ENCODE results near the gene GPC6. TPM values are rescaled to one million over a fixed set of nuclear protein-coding genes. Genes with fewer than 3 reads are reported as not detected.

Gene GPC6
- total RNA-seq, 1 experiment from 2014 or later, result not detected

DNA sequence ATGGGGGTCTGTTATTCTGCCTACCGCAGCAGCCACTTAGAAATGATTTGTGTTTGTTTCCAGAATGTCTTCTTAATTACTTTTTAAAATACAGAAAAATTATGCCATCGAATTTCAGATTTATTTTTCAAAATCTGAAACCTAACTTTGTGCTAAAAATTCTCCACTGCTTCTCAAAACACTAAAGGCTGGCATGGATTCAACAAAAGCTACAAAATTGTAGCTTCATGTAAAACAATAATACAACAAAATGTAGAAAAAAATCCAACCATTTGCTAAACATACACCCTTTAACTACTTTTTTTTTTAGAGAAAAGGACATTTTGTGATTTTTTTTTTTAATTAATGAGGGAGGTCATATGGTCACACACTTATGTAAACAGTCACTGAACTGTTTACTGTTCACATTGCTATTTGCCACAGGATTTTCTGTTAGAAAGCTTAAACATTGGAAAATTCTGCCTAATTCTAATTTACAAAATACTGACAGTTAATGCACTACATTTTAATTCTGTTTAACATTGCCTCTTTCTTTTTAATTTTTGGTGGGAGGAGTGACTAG, 646.3 kb downstream of the GPC6 start:
- Mint-ChIP-seq H3K36me3 (ENCODE audit: insufficient read depth, unreplicated experiment) (no peaks in the 10 kb centered on the region), H3K4me1 (ENCODE audit: low read depth, unreplicated experiment) (no peaks in the 10 kb centered on the region), H3K9me3 (ENCODE audit: low read depth, unreplicated experiment) (peaks cover 3% of the 10 kb centered on the region), H3K4me3 (ENCODE audit: low read depth, unreplicated experiment) (no peak overlapping the region), H3K27ac (ENCODE audit: unreplicated experiment) (no peak overlapping the region), H3K27me3 (ENCODE audit: unreplicated experiment) (no peaks in the 10 kb centered on the region)
- DNase-seq, result no peak
- no TSS peak for BruUV-seq (replicated peaks)
- TF ChIP-seq, protein P1, sequence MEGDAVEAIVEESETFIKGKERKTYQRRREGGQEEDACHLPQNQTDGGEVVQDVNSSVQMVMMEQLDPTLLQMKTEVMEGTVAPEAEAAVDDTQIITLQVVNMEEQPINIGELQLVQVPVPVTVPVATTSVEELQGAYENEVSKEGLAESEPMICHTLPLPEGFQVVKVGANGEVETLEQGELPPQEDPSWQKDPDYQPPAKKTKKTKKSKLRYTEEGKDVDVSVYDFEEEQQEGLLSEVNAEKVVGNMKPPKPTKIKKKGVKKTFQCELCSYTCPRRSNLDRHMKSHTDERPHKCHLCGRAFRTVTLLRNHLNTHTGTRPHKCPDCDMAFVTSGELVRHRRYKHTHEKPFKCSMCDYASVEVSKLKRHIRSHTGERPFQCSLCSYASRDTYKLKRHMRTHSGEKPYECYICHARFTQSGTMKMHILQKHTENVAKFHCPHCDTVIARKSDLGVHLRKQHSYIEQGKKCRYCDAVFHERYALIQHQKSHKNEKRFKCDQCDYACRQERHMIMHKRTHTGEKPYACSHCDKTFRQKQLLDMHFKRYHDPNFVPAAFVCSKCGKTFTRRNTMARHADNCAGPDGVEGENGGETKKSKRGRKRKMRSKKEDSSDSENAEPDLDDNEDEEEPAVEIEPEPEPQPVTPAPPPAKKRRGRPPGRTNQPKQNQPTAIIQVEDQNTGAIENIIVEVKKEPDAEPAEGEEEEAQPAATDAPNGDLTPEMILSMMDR (IDR thresholded peaks at IDR 0.05; ENCODE audit: unreplicated experiment), result no peak
- intact Hi-C loops (cut with micrococcal nuclease; ENCODE audit: unreplicated experiment), result no loop called here
- CTCF ChIA-PET, result no interaction called here

DNA sequence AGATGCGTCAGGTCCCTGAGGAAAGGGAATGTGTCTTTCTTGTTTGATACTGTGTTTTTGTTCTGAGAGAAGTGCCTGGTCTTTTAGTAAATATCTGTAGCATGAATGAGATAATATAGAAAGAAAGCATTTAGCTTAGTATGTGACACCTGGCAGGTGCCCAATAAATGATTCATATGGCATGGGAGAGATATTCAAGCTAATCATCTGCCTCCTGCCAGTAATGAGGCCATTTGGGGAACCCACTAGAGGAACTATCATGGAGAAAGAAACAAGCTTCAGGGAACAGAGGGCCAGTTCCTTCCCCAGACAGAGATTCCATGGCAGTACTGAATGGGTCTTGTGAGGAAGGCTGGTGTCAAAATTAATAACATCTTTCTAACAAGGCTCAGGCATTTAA, 648.9 kb downstream of the GPC6 start:
- Mint-ChIP-seq H3K9me3 (ENCODE audit: low read depth, unreplicated experiment) (peaks cover 4% of the 10 kb centered on the region), H3K27ac (ENCODE audit: unreplicated experiment) (no peak overlapping the region), H3K4me3 (ENCODE audit: low read depth, unreplicated experiment) (no peak overlapping the region), H3K4me1 (ENCODE audit: low read depth, unreplicated experiment) (no peaks in the 10 kb centered on the region), H3K27me3 (ENCODE audit: unreplicated experiment) (no peaks in the 10 kb centered on the region), H3K36me3 (ENCODE audit: insufficient read depth, unreplicated experiment) (no peaks in the 10 kb centered on the region)
- no peak for DNase-seq
- BruUV-seq (replicated peaks), result no TSS peak
- intact Hi-C loops (cut with micrococcal nuclease; ENCODE audit: unreplicated experiment), result no loop called here
- TF ChIP-seq, protein P1 (IDR thresholded peaks at IDR 0.05; ENCODE audit: unreplicated experiment), result no peak
- CTCF ChIA-PET, result no interaction called here

DNA sequence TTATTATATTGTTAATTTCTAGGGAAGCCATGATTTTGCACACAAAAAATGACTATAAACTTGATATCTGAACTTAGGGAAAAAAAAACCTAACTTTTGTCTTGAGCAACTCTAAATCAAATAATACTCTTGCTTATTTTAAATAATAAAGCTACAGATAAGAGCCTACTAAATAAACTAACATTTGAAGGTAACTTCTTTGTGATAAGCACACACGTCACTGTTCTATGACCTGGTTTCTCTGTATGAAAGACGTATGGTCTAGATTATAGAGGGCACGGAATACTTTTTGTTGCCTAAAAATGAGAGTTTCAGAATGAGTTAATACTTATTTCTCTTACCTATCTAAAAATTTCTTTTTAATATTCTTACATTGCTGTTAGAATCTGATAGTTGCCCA, 649.6 kb downstream of the GPC6 start:
- H3K27ac Mint-ChIP-seq (ENCODE audit: unreplicated experiment), result no peak overlapping the region
- H3K36me3 Mint-ChIP-seq (ENCODE audit: insufficient read depth, unreplicated experiment), result no peaks in the 10 kb centered on the region
- TF ChIP-seq, protein P1 (IDR thresholded peaks at IDR 0.05; ENCODE audit: unreplicated experiment), result no peak
- H3K4me1 Mint-ChIP-seq (ENCODE audit: low read depth, unreplicated experiment), result no peaks in the 10 kb centered on the region
- intact Hi-C loops (cut with micrococcal nuclease; ENCODE audit: unreplicated experiment), result no loop called here
- BruUV-seq (replicated peaks), result no TSS peak
- H3K4me3 Mint-ChIP-seq (ENCODE audit: low read depth, unreplicated experiment), result no peak overlapping the region
- H3K9me3 Mint-ChIP-seq (ENCODE audit: low read depth, unreplicated experiment), result peaks cover 4% of the 10 kb centered on the region
- DNase-seq, result no peak
- no peaks in the 10 kb centered on the region for H3K27me3 Mint-ChIP-seq (ENCODE audit: unreplicated experiment)
- CTCF ChIA-PET, result no interaction called here

DNA sequence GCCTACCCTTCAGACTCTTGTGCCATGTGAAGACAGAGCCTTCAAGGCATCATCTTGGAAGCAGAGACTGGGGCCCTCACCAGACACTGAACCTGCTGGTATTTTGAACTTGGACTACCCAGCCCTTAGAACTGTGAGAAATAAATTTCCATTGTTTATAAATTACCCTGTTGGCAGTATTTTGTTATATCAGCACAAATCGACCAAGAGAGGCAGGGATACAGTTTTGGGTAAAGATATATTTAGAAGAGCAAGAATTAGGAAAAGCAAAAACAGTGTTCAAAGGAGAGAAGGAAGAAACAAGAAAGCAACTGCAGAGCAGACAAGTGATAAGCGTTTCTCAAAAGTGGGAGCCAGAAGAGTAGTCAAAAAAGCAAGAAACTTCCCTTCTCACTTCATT, 652.1 kb downstream of the GPC6 start:
- CTCF ChIA-PET, result no interaction called here
- DNase-seq, result no peak
- no peaks in the 10 kb centered on the region for H3K36me3 Mint-ChIP-seq (ENCODE audit: insufficient read depth, unreplicated experiment)
- peaks cover 4% of the 10 kb centered on the region for H3K9me3 Mint-ChIP-seq (ENCODE audit: low read depth, unreplicated experiment)
- intact Hi-C loops (cut with micrococcal nuclease; ENCODE audit: unreplicated experiment), result no loop called here
- no TSS peak for BruUV-seq (replicated peaks)
- H3K27ac Mint-ChIP-seq (ENCODE audit: unreplicated experiment), result no peak overlapping the region
- TF ChIP-seq, protein P1 (IDR thresholded peaks at IDR 0.05; ENCODE audit: unreplicated experiment), result no peak
- H3K4me1 Mint-ChIP-seq (ENCODE audit: low read depth, unreplicated experiment), result no peaks in the 10 kb centered on the region
- no peak overlapping the region for H3K4me3 Mint-ChIP-seq (ENCODE audit: low read depth, unreplicated experiment)
- no peaks in the 10 kb centered on the region for H3K27me3 Mint-ChIP-seq (ENCODE audit: unreplicated experiment)

Measured in Calu3 (cell line).